GM18519 (cell line): ENCODE data around the gene HOXD1.

Experiments used
- ATAC-seq: cut with Tn5 transposase; IDR thresholded peaks from one replicate; pipeline ENCODE4 v1.9.1; 2021; ENCODE audit warnings: mild to moderate bottlenecking, moderate library complexity; ENCODE audit not compliant: unreplicated experiment, low FRiP score

Gene HOXD1

DNA sequence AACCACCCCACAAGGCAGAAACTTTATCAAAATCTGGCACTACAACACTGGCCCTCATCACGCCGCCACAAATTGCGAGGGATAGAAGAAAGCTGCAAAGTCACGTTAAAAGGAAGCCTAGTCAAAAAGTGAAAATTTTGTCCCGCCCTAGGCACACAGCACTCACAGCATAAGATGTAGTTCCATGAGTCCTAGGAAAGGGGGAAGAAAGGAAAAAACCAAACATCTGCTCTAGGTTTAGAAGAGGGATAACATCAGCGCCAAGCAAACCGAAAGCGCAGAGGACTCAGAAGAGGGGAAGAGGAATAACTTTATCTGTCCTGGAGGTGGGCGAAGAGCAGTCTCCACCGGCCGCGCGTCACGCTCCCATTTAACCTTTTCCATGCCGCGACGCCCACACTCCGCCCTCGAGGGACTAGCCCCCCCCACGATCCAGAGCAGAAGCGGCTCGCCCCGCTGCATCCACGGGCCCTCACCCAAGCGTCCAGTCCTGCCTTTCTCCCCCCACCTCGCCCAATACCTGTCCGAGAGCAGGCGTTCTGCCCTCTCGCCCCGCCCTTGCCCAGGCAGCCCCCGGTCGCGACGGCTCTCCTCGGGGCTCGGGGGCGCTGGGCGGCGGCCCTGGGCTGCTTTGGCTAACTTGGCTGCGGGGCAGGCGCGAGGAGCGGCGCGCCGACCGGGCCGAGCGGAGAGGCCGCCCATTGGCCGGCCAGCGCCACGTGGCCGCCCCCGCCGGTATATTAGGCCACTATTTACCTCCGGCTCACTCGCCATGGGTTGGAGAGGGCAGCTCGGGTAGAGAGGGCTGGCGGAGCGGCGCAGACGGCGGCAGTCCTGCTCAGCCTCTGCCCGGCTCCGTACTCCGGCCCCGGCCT is at the start of gene HOXD1:
TSS of gene HOXD1 (plus strand) at position 770 of the 875 bp plus-strand sequence. CDS start 134 bp downstream, outside the sequence.
- no peak for ATAC-seq

- ATAC-seq: no peak
These were observed 49.4 kb upstream of the HOXD1 start for GRCh38 chr2:176138923-176139660.

DNA sequence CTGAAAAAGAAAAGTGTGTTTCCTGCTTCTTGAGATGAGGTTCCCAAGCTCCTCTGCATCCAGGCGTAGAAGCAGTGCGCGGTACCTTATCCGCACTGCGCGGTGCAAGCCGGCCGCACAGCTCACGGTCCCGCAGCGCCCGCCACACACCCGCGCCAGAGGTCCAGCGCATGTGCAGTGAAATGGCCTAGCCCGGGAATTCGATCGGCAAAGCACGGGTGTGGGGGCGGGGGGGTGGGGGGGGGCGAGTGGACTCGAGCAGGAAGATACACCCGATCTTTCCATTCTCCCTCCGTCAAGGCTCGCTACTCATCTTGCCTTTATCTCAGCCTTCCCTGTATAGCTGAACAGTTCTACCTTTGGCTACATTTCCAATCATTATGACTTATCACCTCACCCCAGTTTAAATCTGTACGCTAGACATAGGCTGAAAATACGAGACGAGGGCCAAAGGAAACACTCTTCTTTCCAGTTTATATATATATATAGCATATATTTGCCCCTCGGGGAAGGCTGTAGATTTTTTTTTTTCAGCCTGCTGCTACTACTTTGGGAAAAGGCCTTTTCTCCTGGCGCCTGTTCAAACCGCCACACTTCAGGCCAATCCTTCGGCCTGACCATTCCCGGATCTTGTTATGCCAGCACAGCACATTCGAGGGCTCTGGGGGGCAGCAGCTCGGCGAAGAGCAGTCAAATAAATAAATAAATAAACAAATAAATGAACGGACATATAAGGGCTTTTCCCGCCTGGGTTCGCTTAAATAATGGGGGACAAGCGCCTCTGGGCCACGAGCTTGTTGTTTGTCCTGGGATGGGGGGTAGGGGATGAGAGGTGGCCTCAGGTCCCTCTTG is 48.6 kb upstream of the HOXD1 start:
- no peak for ATAC-seq

DNA sequence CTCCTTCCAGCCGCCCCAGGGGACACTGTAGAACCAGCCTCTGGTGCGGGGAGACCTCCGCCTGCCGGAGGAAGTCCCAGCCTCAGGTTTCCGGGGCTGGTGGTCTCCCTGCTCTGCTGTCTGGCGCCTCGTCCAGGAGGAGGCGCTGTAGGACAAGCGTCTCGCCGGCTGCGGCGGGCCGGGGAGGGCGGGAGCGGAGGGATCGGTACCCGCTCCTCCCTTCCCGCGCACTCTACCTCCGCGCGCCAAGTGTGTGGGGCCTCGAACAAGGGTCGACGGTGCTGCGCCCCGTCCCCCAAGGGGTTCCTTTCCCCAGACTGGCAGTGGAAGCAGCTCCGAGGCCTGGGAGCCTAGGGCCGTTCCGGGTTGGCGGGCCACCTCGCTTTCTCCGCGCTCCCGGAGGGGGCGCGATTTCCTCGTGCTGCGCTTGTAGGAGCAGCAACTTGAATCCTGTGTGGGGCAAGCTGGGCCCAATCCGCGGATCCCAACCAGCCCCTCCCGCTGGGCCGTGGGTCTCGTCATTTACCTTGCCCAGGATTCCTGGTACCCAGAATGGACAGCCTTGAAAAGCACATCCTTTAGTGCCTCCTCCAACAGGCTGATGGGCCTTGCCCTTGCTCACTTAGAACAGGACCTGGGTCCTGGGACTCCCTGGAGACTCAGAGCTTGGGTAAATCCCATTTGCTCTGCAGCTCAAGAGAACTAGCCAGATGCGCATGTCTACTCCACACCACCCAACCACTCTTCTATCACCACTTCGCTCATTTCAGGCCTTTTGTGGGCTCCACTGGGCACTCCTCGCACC is 47.8 kb upstream of the HOXD1 start:
- ATAC-seq: peak; percentile 87

GRCh38 chr2:176142281-176142680 is 46.2 kb upstream of the HOXD1 start:
- no peak for ATAC-seq

GRCh38 chr2:176145085-176145969 is 43.1 kb upstream of the HOXD1 start:
- ATAC-seq: no peak

GRCh38 chr2:176146101-176146500 is 42.4 kb upstream of the HOXD1 start:
- ATAC-seq: no peak

GRCh38 chr2:176146645-176147044 is 41.8 kb upstream of the HOXD1 start:
- ATAC-seq: no peak

GRCh38 chr2:176147210-176147799 is 41.2 kb upstream of the HOXD1 start:
- ATAC-seq: no peak

GRCh38 chr2:176147800-176148496 is 40.5 kb upstream of the HOXD1 start:
- no peak for ATAC-seq

DNA sequence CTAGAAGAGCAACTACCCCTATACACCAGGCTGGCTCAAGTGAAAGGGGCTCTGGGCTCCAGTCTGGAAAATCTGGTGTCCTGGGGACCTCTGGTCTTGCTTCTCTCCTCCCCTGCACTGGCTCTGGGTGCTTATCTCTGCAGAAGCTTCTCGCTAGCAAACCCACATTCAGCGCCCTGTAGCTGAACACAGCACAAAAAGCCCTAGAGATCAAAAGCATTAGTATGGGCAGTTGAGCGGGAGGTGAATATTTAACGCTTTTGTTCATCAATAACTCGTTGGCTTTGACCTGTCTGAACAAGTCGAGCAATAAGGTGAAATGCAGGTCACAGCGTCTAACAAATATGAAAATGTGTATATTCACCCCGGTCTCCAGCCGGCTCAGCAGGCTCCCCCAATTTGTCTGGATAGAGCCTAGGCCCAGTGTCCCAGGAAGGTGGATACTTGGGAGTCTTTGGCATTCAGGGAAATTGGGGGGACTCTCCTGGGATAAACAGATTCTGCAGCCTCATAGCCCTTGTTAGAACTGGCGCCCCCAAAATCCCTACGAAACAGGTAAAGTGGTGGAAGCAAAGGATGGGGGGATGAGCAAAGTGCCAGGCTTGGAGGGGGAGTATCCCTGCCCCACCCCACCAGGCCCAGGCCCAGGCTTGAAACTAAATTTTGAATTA is 39.6 kb upstream of the HOXD1 start:
- no peak for ATAC-seq

DNA sequence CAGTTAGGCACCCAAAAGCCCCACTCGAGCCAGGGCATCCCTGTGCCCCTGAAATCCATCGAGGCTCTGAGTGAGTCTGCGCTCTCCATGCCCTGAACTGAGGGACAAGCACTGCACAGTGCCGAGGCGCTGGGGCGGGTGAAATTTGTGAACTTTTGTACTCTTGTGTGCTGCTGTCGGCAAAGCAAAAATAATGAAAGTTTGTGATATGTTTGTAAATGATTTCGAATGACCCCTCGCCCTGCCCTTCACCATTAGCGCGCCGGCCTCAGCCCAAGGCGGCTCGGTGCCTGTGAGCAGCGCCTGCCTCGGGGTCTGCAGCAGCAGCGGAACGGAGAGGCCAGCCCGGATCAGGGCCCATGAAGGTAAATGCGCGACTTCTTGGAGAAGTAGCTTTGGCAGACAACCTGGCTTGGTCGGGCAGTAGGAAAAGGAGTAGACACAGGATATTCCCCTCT is 39.0 kb upstream of the HOXD1 start:
- ATAC-seq: no peak

- no peak for ATAC-seq
These were observed 38.4 kb upstream of the HOXD1 start for GRCh38 chr2:176149939-176150583.

DNA sequence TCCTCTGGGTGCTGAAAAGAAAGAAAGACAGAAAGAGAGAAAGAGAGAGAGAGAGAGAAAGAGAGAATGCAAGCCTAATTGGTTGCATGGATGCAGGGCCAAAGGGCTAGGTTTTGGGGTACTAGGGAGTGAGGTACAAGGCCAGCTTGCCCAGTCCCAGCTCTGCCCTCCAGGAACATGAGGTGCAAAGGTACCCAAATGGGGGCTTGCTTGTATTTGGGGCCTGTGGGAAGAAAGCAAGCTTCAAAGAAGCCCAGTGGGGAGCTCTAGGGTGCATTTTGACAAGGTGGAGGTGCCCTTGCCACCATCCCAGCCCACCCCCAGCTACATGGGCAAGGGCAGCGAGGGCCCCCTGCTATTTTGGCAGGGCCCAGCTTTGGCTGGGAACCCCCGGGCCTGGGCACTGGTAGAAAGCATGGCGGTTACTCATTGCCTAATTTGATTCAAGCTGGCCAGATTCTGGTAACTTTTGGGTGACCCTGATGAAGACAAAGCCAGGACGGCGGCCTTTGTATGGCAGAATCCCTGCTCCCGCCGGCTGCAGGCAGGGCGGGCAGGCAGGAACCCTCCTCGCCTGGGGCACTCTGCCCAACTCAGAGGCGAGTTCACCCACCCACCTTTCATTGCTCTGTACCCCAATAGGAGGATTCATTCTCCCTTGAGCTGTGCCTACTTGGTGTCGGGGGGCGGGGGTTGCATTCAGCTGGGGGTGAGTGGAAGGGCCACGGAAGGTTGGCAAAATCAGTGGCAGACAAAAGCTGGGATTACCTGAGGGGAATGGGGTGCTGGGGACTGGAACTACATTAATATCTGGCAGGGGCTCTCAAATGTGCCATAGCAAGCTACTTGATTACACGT is 37.7 kb upstream of the HOXD1 start:
- ATAC-seq: no peak

- ATAC-seq: no peak
These were observed 36.8 kb upstream of the HOXD1 start, which contains the start of gene HOXD4 for GRCh38 chr2:176151442-176152287. TSS of gene HOXD4 (plus strand) at chr2:176151550. CDS start at chr2:176151634, 84 bp downstream.
